ENCODE results near the gene OXNAD1.

DNA sequence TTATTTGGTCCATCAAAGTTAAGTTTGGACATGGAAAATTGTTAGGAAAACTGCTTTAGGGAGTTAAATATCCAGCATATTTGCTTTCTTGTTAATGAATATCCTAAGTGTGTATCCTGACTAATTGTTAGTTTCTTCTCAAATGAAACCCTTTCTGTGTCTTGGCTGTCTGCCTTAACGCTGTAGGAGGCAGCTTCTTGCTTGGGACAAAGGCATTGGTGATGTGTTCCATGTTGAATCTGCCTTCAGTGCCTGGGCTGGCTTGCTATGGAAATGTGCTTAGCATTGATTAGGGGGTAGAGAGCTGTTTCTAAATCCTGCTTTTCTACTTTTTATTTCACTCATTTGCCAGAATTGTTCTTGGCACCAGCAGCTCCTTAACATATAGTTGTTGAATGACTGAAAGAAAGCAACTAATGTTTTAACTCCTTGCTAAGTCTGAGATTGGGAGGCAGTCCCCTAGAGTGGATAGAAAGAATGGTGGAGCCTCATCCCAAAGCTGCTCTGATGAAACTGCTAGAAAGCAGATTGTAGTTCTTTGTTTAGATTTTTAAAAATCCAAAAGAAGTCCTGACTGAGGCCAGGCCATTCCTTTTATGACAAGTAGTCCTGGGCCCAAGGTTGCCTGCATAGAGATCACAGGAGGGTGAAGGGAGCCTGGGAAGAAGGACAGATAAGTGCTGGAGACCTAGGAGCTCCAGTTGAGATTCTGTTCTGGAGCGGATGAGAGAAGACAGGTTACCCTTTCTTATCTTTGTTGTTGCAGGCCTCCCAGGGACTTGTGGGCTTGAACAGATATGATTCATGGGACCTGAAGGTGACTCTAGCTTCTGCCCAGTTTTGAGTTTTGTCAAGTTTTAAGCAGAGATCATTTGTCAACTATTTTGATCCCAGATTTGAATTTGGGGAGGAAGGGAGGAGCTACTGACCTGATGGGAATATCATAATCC is 39.3 kb downstream of the OXNAD1 start:
- TF ChIP-seq, protein P1, sequence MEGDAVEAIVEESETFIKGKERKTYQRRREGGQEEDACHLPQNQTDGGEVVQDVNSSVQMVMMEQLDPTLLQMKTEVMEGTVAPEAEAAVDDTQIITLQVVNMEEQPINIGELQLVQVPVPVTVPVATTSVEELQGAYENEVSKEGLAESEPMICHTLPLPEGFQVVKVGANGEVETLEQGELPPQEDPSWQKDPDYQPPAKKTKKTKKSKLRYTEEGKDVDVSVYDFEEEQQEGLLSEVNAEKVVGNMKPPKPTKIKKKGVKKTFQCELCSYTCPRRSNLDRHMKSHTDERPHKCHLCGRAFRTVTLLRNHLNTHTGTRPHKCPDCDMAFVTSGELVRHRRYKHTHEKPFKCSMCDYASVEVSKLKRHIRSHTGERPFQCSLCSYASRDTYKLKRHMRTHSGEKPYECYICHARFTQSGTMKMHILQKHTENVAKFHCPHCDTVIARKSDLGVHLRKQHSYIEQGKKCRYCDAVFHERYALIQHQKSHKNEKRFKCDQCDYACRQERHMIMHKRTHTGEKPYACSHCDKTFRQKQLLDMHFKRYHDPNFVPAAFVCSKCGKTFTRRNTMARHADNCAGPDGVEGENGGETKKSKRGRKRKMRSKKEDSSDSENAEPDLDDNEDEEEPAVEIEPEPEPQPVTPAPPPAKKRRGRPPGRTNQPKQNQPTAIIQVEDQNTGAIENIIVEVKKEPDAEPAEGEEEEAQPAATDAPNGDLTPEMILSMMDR (IDR thresholded peaks at IDR 0.05), result no peak
- TF ChIP-seq POLR2A (IDR thresholded peaks at IDR 0.05), result no peak

Data from body of pancreas (tissue), 4 donors.